GM19351 (cell line): ENCODE measurements around the gene GPN3.
A peak's percentile ranks its signal among the peaks of the same experiment; 100 is the strongest.
"Not testable (repeated sequence)": the region's sequence is repeated elsewhere in the genome, so short reads cannot be mapped to it uniquely, and the experiment has no call there.

Source experiments
- ATAC-seq: cut with Tn5 transposase; IDR thresholded peaks from one replicate; pipeline ENCODE4 v1.9.1; 2021; ENCODE audit warnings: mild to moderate bottlenecking, moderate library complexity; ENCODE audit not compliant: unreplicated experiment

The GPN3 gene

GRCh38 chr12:110468214-110469048, at the start of gene GPN3, which contains the start of gene FAM216A:
TSS of gene GPN3 (minus strand) at chr12:110468257. CDS start at chr12:110468203, 54 bp downstream.
TSS of gene FAM216A (plus strand) at chr12:110468845. CDS start at chr12:110468876, 31 bp downstream.
- peak; percentile 65 for ATAC-seq

GRCh38 chr12:110516995-110517394, 48.9 kb upstream of the GPN3 start:
- no peak for ATAC-seq

GRCh38 chr12:110514363-110514762, 46.3 kb upstream of the GPN3 start:
- no peak for ATAC-seq

- ATAC-seq: no peak
These were observed 45.8 kb upstream of the GPN3 start for GRCh38 chr12:110513842-110514241.

GRCh38 chr12:110508071-110508586, 40.1 kb upstream of the GPN3 start:
- ATAC-seq: no peak

GRCh38 chr12:110505332-110505731, 37.3 kb upstream of the GPN3 start:
- ATAC-seq: no peak

- no peak for ATAC-seq
These were observed 35.4 kb upstream of the GPN3 start for GRCh38 chr12:110503432-110503831.

- peak; percentile 91 for ATAC-seq
These were observed 34.0 kb upstream of the GPN3 start, which contains the start of the genes RAD9B and VPS29 for GRCh38 chr12:110501752-110502738. TSS of gene RAD9B (plus strand) at chr12:110502331. CDS start at chr12:110502338, 7 bp downstream. TSS of gene VPS29 (minus strand) at chr12:110502111. CDS start at chr12:110502051, 60 bp downstream.

- ATAC-seq: peak; percentile 18
These were observed 33.3 kb upstream of the GPN3 start for GRCh38 chr12:110501399-110501751.

- ATAC-seq: no peak
These were observed 31.1 kb upstream of the GPN3 start for GRCh38 chr12:110498984-110499706.

GRCh38 chr12:110475426-110475825, 7.4 kb upstream of the GPN3 start:
- no peak for ATAC-seq

GRCh38 chr12:110467847-110468213, 227 bp downstream of the GPN3 start:
- ATAC-seq: no peak

GRCh38 chr12:110466791-110467190, 1.3 kb downstream of the GPN3 start:
- ATAC-seq: no peak

- not testable (repeated sequence) for ATAC-seq
These were observed 2.3 kb downstream of the GPN3 start for GRCh38 chr12:110465765-110466164.

- ATAC-seq: no peak
These were observed 3.0 kb downstream of the GPN3 start for GRCh38 chr12:110465024-110465423.

GRCh38 chr12:110461189-110461588, 6.9 kb downstream of the GPN3 start:
- ATAC-seq: not testable (repeated sequence)

- no peak for ATAC-seq
These were observed 9.3 kb downstream of the GPN3 start for GRCh38 chr12:110458756-110459155.

GRCh38 chr12:110453569-110454296, 14.3 kb downstream of the GPN3 start:
- no peak for ATAC-seq

- ATAC-seq: no peak
These were observed 16.8 kb downstream of the GPN3 start for GRCh38 chr12:110451263-110451662.
